Activated naive CD4-positive, alpha-beta T cell treated with anti-CD3 and anti-CD28 coated beads, Interleukin-2, amount 50 U/mL, for 16 hours (primary cell): ENCODE data around the gene GRIK3.

Source experiments
- DNase-seq: peaks from one replicate; pipeline ENCODE4 v3.0.0-alpha.2; 2020

Gene GRIK3

GRCh38 chr1:36975642-36976041 lies 58.7 kb downstream of the GRIK3 start:
- no peak for DNase-seq

- DNase-seq, result no peak
These were observed 61.3 kb downstream of the GRIK3 start for GRCh38 chr1:36973056-36973455.

- no peak for DNase-seq
These were observed 62.3 kb downstream of the GRIK3 start for GRCh38 chr1:36971852-36972618.

- no peak for DNase-seq
These were observed 65.6 kb downstream of the GRIK3 start for GRCh38 chr1:36968730-36969129.

- no peak for DNase-seq
These were observed 68.1 kb downstream of the GRIK3 start for GRCh38 chr1:36966242-36966641.

- no peak for DNase-seq
These were observed 68.8 kb downstream of the GRIK3 start for GRCh38 chr1:36965275-36966159.

GRCh38 chr1:36964830-36965229 lies 69.5 kb downstream of the GRIK3 start:
- DNase-seq, result no peak

GRCh38 chr1:36963006-36963405 lies 71.3 kb downstream of the GRIK3 start:
- DNase-seq, result no peak

GRCh38 chr1:36961062-36961615 lies 73.2 kb downstream of the GRIK3 start:
- DNase-seq, result no peak

GRCh38 chr1:36956570-36956969 lies 77.7 kb downstream of the GRIK3 start:
- DNase-seq, result no peak

- no peak for DNase-seq
These were observed 79.3 kb downstream of the GRIK3 start for GRCh38 chr1:36955016-36955415.

- no peak for DNase-seq
These were observed 81.3 kb downstream of the GRIK3 start for GRCh38 chr1:36953061-36953460.

- DNase-seq, result no peak
These were observed 82.6 kb downstream of the GRIK3 start for GRCh38 chr1:36951761-36952160.

- no peak for DNase-seq
These were observed 83.0 kb downstream of the GRIK3 start for GRCh38 chr1:36951292-36951750.

GRCh38 chr1:36950604-36951291 lies 83.6 kb downstream of the GRIK3 start:
- DNase-seq, result no peak

GRCh38 chr1:36948606-36949005 lies 85.7 kb downstream of the GRIK3 start:
- DNase-seq, result no peak

- DNase-seq, result no peak
These were observed 86.2 kb downstream of the GRIK3 start for GRCh38 chr1:36948147-36948546.

GRCh38 chr1:36947384-36947783 lies 86.9 kb downstream of the GRIK3 start:
- no peak for DNase-seq

- DNase-seq, result no peak
These were observed 89.4 kb downstream of the GRIK3 start for GRCh38 chr1:36944883-36945282.

- DNase-seq, result no peak
These were observed 92.2 kb downstream of the GRIK3 start for GRCh38 chr1:36942148-36942547.

GRCh38 chr1:36941316-36941978 lies 92.9 kb downstream of the GRIK3 start:
- DNase-seq, result no peak

- no peak for DNase-seq
These were observed 95.5 kb downstream of the GRIK3 start for GRCh38 chr1:36938819-36939218.

GRCh38 chr1:36937371-36937770 lies 96.9 kb downstream of the GRIK3 start:
- DNase-seq, result no peak
